Stimulated activated CD8-positive, alpha-beta memory T cell treated with anti-CD3 and anti-CD28 coated beads, Interleukin-2, amount 100 ng/mL, for 1 hour (primary cell): Measurements from ENCODE around the gene TIRAP.
A peak's percentile ranks its signal among the peaks of the same experiment; 100 is the strongest.
"Not testable (repeated sequence)": the region's sequence is repeated elsewhere in the genome, so short reads cannot be mapped to it uniquely, and the experiment has no call there.

Source experiments
- DNase-seq, 2 donors: peaks; one replicate each; pipeline ENCODE4 v3.0.0-alpha.2; 2020; ENCODE audit warnings: low read depth in 2 of 2

The TIRAP gene

GRCh38 chr11:126284829-126285228, 1.9 kb downstream of the TIRAP start:
- peak; percentile 65 to 71 for DNase-seq

DNA sequence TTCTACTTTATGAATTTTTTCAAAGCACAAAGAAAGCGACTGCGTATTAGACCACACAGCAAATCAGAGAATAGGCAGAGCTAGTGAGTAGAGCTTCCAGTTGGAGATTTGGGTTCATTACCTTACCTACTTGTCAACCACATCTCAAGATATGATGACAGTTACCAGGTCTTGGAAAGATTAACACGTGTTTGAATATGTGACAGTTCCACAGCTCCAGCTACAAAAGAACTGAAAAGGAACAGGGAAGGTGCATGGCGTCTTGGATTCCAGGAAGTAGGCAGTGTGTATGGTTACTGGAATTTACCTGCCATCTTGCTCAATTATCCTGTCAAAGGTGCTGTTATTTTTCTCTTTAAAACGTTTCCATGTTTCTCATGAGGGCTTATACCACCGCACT, 5.3 kb downstream of the TIRAP start:
- no peak for DNase-seq

DNA sequence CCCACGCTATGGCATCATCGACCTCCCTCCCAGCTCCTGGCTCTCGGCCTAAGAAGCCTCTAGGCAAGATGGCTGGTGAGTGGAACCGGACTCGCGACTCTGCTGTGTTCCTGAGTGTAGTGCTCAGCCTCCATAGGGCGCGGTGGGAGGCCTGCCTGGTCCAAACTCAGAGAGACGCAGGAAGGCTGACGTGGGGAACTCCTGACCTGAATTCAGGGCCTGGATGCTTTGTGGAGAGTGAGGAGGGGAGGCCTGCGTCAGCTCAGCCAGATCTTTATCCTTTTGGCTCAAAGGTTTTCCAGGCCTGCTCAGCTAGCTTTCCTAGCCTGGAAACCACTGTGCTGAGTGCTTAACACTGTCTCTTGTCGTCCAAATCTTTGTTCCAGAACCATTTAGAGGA, 8.0 kb downstream of the TIRAP start:
- no peak for DNase-seq

- no peak for DNase-seq
Observed at GRCh38 chr11:126293726-126294125, 10.8 kb downstream of the TIRAP start.

- no peak for DNase-seq
Observed at GRCh38 chr11:126297004-126297403, 14.1 kb downstream of the TIRAP start.

GRCh38 chr11:126303623-126304456, 20.9 kb downstream of the TIRAP start, which contains the start of gene DCPS:
DCPS (plus strand) TSS chr11:126304060; CDS start chr11:126304081, 21 bp downstream.
- peak; percentile 69 to 70 for DNase-seq

DNA sequence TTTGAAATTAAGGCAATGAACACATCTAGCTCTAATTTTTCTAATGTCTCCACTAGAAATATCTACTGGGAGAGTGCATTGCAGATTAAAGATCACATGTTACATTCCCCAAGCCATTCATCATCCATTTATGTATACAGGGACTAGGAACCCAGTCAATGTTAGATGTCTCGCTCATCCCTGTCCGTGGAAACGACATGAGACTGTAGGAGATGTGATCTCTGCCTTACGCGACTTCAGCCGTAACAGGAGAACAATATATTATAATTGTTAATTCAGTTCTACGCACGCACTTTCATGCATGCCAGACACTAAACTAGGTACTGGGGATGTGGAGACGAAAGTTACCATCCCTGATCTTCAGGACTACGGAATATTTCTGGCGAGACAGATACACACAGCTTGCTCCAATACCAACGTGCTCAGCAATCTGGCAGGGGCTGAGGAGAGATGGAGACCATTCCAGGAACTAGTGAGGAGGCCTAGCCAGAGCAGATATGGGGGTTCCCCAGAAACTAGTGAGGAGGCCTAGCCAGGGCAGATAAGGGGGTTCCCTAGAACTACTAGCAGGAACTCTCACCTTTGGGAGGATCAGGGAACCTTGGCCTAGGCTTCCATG, 21.7 kb downstream of the TIRAP start:
- DNase-seq: no peak

DNA sequence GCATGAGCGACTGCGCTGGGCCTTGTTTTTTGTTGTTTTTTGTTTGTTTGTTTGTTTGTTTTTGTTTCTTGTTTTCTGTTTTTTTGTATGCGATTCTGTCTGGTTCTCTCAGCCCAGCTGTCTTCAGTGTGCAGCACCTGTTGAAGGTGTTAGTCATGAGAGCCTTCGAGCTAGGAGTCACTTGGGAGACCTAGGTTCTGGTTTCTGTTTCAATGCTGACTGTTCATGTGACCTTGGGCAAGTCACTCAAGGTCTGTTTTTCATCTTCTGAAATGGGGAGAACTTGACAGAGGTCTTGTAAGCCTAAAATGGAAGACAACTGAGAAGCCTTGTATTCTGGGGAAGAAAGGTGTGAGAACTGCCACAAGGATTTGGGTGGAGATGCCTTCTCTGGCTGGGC, 22.8 kb downstream of the TIRAP start:
- no peak for DNase-seq

DNA sequence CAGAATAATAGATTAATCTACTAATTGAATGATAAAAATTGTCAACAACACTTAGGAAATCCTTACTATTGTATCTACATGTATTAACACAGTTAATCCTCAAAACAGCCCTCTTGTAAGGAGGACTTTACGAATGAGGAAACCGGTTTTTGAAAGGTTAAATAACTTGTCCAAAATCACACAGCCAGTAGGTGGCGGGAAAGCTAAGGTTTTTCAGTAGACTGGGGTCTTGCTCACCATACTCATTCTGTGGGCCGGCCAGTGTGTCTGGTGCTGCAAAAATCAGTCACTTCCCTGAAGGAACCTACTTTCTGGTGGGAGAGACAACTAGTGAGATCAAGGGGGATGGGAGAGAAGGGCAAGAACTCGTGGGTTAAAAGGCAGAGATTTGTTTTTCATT, 24.8 kb downstream of the TIRAP start:
- DNase-seq: no peak

GRCh38 chr11:126308271-126308671, 25.4 kb downstream of the TIRAP start:
- DNase-seq: no peak

GRCh38 chr11:126308771-126309170, 25.9 kb downstream of the TIRAP start:
- not testable (repeated sequence) for DNase-seq

DNA sequence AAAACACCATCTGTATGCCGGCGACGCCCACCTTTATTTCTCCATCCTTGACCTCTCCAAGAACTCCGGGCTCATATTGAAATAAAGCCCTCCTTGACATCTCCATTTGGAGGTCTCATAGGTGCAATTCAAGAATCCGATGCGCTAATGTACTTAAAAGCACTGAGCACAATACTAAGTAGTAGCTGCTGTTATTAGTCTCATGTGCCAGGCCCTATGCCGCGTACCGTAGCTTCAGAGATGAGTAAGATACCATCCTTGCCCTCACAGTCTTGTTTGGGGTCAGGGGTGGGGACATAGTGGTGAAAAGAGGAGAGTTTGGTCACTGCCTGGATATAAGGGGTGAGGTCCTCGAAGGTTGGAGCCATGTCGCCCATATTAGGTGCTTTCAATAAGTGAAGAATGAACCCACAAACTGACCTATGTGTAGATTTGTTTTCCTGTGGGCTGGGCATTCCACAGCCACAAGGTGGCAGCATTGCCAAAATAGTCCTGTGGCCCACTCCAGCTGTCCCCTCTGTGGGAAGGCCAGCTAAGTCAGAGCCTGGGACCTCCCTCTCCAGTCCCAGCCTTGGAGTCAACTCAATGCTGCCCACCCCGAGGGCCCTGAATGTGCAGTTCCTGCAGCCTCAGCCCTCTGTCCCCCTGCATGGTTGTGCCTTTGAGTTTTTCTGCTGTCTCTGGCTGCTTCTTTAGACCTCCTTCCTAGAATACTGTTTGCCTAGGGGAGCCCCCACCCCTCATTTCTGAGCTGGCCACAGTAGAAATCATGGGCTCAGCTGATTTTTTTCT, 27.5 kb downstream of the TIRAP start:
- DNase-seq: peak in 1 of 2 donors; percentile 34

DNA sequence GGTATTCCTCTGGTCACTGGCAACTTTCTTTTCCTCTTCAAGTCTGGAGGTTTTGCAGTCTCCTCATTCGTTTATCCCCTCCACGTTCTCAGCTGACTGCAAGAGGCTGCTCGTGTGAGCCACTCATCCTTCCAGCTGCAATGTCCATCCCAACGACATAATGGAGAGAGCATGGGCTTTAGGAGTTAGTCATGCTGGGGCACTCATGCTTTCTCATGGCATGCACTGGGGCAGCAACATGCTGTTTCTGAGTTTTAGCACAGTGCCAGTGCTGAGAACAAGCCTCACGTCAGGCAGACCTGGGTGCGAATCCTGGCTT, 28.1 kb downstream of the TIRAP start:
- no peak for DNase-seq

DNA sequence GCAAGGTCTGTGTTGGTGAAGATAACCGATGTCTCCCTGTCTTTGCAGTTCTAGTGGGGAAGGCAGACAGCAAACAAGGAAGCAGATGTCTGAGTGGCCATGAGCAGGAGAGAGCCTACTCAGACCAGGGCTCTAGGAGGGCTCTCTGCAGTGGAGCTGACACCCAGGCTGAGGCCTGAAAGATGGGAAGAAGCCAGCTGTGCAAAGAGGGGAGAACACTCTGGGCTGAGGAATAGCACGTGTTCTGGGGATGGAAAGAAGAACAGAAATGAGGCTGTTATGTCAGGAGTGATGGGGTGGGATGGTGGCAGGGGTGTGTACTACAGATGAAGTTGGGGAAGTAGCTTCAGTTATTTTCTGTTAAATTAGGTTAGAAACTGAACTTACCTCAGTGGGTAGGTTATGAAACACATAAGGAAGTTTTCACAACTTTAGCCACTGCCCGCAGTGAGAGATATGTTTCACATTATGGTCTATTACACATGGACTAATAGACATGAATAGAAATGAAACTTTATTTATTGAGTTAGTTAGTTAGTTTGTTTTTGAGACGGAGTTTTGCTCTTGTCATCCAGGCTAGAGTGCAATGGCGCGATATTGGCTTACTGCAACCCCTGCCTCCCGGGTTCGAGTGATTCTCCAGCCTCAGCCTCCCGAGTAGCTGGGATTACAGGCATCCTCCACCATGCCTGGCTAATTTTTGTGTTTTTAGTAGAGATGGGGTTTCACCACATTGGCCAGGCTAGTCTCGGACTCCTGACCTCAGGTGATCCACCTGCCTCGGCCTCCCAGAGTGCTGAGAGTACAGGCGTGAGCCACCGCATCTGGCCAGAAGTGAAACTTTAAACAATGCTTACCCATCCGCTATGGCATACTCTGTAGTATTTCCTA, 28.8 kb downstream of the TIRAP start:
- no peak for DNase-seq

DNA sequence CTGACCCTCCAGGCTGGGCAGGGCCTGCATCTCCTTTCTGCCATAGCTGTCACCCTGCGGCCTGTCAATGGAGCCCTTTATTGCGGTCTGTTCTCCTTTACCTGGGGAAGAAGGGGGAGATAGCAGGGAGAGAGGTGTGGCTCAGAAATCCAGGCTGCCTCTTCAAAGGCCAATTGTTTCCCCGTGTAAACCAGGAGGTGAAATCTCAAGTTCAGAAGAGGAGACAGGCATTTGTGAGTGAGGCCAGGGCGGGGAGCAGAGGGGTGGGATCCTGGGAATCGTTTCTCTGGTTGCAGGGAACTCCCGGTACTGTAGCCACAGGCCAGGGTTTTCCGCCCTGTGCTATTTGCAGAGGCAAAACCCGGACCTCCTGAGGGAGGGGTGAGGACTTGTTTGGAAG, 30.1 kb downstream of the TIRAP start:
- no peak for DNase-seq

GRCh38 chr11:126313826-126314225, 30.9 kb downstream of the TIRAP start:
- no peak for DNase-seq

- DNase-seq: no peak
Observed at GRCh38 chr11:126317432-126317755, 34.5 kb downstream of the TIRAP start.

- no peak for DNase-seq
Observed at GRCh38 chr11:126317756-126318573, 35.1 kb downstream of the TIRAP start.

DNA sequence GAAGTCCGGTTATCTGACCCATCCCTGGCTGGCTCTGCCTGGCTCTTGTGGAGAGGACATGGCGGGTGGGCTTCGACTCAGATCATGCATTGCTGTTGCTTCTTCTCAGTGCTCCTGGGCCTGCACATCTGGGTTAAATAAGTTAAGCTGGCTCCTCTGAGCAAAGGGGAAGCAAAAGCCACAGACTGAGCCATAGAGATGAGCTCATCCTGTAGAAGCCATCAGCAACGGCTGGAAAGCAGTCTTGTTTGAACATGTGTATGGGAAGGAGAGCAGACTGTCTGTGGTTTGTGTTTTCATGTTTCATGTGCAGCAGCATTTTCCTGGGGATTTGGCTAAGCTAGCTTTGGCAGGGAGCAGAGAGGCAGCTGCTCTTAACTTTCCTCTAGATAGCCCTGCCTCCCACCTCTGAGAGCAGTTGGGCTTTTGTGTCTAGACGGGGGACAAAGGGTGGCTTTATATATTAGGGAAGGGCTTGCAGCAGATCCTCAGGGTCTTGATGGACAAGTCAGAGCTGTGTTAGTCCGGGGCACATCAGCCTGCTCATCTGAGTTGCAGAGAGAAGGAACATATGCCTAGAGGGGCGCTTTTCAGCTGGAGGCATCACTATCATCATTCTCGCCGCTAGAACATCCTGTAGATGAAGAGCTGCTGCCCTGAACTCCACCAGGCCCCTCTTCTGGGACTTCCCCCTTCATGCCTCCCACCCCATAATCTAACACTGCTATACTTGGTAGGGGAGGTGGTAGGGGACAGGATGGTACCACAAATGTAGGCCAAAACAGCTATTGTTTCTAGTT, 35.9 kb downstream of the TIRAP start:
- DNase-seq: no peak

DNA sequence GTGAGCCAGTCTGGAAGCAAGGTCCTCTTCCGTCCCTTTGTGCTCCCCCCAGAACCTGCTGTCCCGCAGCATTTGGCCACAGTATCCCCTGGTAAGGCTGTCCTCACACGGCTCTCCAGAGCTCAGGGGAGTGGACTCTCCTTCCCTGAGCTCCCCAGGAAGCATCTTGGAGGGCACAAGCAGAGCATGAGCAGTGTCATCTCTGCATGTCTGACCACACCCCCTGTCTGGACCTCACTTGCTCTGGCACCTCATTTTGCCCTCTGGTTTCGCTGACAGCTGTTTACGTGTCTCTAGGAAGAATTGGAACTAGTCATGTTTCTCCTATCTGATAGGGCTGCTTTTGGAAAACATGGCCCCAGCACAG, 36.5 kb downstream of the TIRAP start:
- no peak for DNase-seq
